Activated naive CD8-positive, alpha-beta T cell (primary cell): ENCODE results near the gene PLCG2.

Source experiments
- H3K27ac Mint-ChIP-seq: one replicate; pipeline ENCODE4 v1.8.0; 2021; ENCODE audit warnings: mixed read lengths
- H3K27me3 Mint-ChIP-seq: one replicate; pipeline ENCODE4 v1.8.0; 2021; ENCODE audit warnings: mixed read lengths
- H3K36me3 Mint-ChIP-seq: one replicate; pipeline ENCODE4 v1.8.0; 2021; ENCODE audit warnings: mixed read lengths
- H3K4me1 Mint-ChIP-seq: one replicate; pipeline ENCODE4 v1.8.0; 2021; ENCODE audit warnings: low read depth, mixed read lengths
- H3K4me3 Mint-ChIP-seq: one replicate; pipeline ENCODE4 v1.8.0; 2021; ENCODE audit warnings: mild to moderate bottlenecking, mixed read lengths
- H3K9me3 Mint-ChIP-seq: one replicate; pipeline ENCODE4 v1.8.0; 2021; ENCODE audit warnings: low read depth, mixed read lengths

Gene PLCG2

GRCh38 chr16:81852347-81852746 is 73.3 kb downstream of the PLCG2 start:
- Mint-ChIP-seq H3K27me3 (peaks cover 5% of the 10 kb centered on the region), H3K9me3 (no peaks in the 10 kb centered on the region), H3K4me1 (no peaks in the 10 kb centered on the region), H3K27ac (no peak overlapping the region), H3K4me3 (no peak overlapping the region), H3K36me3 (no peaks in the 10 kb centered on the region)

GRCh38 chr16:81855552-81856153 is 76.6 kb downstream of the PLCG2 start:
- no peak overlapping the region for H3K27ac Mint-ChIP-seq
- no peaks in the 10 kb centered on the region for H3K9me3 Mint-ChIP-seq
- no peak overlapping the region for H3K4me3 Mint-ChIP-seq
- peaks cover 5% of the 10 kb centered on the region for H3K27me3 Mint-ChIP-seq
- H3K36me3 Mint-ChIP-seq = no peaks in the 10 kb centered on the region
- H3K4me1 Mint-ChIP-seq = no peaks in the 10 kb centered on the region

GRCh38 chr16:81860287-81861266 is 81.5 kb downstream of the PLCG2 start:
- no peak overlapping the region for H3K27ac Mint-ChIP-seq
- no peak overlapping the region for H3K4me3 Mint-ChIP-seq
- H3K4me1 Mint-ChIP-seq = no peaks in the 10 kb centered on the region
- H3K9me3 Mint-ChIP-seq = no peaks in the 10 kb centered on the region
- no peaks in the 10 kb centered on the region for H3K36me3 Mint-ChIP-seq
- H3K27me3 Mint-ChIP-seq = peaks cover under 1% of the 10 kb centered on the region

- Mint-ChIP-seq H3K36me3 (no peaks in the 10 kb centered on the region), H3K27ac (no peak overlapping the region), H3K27me3 (no peaks in the 10 kb centered on the region), H3K9me3 (no peaks in the 10 kb centered on the region), H3K4me1 (no peaks in the 10 kb centered on the region), H3K4me3 (no peak overlapping the region)
Observed at GRCh38 chr16:81861503-81861902, 82.4 kb downstream of the PLCG2 start.

GRCh38 chr16:81861915-81862314 is 82.8 kb downstream of the PLCG2 start:
- Mint-ChIP-seq H3K27me3 (no peaks in the 10 kb centered on the region), H3K4me1 (no peaks in the 10 kb centered on the region), H3K4me3 (no peak overlapping the region), H3K9me3 (no peaks in the 10 kb centered on the region), H3K36me3 (no peaks in the 10 kb centered on the region), H3K27ac (no peak overlapping the region)

- H3K27me3 Mint-ChIP-seq = no peaks in the 10 kb centered on the region
- H3K4me1 Mint-ChIP-seq = no peaks in the 10 kb centered on the region
- H3K36me3 Mint-ChIP-seq = no peaks in the 10 kb centered on the region
- H3K9me3 Mint-ChIP-seq = no peaks in the 10 kb centered on the region
- H3K27ac Mint-ChIP-seq = no peak overlapping the region
- H3K4me3 Mint-ChIP-seq = no peak overlapping the region
Observed at GRCh38 chr16:81863630-81864352, 84.7 kb downstream of the PLCG2 start.

GRCh38 chr16:81864646-81865382 is 85.7 kb downstream of the PLCG2 start:
- Mint-ChIP-seq H3K4me1 (no peaks in the 10 kb centered on the region), H3K27ac (no peak overlapping the region), H3K4me3 (no peak overlapping the region)

GRCh38 chr16:81866820-81867440 is 87.8 kb downstream of the PLCG2 start:
- no peaks in the 10 kb centered on the region for H3K36me3 Mint-ChIP-seq
- H3K4me1 Mint-ChIP-seq = no peaks in the 10 kb centered on the region
- no peak overlapping the region for H3K4me3 Mint-ChIP-seq
- H3K9me3 Mint-ChIP-seq = no peaks in the 10 kb centered on the region
- no peak overlapping the region for H3K27ac Mint-ChIP-seq
- no peaks in the 10 kb centered on the region for H3K27me3 Mint-ChIP-seq

More at GRCh38 chr16:81864646-81865382, 85.7 kb downstream of the PLCG2 start:
- no peaks in the 10 kb centered on the region for H3K36me3 Mint-ChIP-seq
- no peaks in the 10 kb centered on the region for H3K27me3 Mint-ChIP-seq
- H3K9me3 Mint-ChIP-seq = no peaks in the 10 kb centered on the region

- no peaks in the 10 kb centered on the region for H3K9me3 Mint-ChIP-seq
- H3K4me1 Mint-ChIP-seq = peaks cover 1% of the 10 kb centered on the region
- H3K27ac Mint-ChIP-seq = no peak overlapping the region
- no peaks in the 10 kb centered on the region for H3K36me3 Mint-ChIP-seq
- H3K4me3 Mint-ChIP-seq = no peak overlapping the region
- H3K27me3 Mint-ChIP-seq = no peaks in the 10 kb centered on the region
Observed at GRCh38 chr16:81868057-81868748, 89.1 kb downstream of the PLCG2 start.

GRCh38 chr16:81869326-81869725 is 90.2 kb downstream of the PLCG2 start:
- Mint-ChIP-seq H3K36me3 (no peaks in the 10 kb centered on the region), H3K27ac (no peak overlapping the region), H3K27me3 (no peaks in the 10 kb centered on the region), H3K4me1 (peaks cover 7% of the 10 kb centered on the region), H3K4me3 (no peak overlapping the region), H3K9me3 (no peaks in the 10 kb centered on the region)

- Mint-ChIP-seq H3K9me3 (no peaks in the 10 kb centered on the region), H3K27me3 (no peaks in the 10 kb centered on the region), H3K36me3 (no peaks in the 10 kb centered on the region), H3K4me1 (peaks cover 7% of the 10 kb centered on the region), H3K27ac (no peak overlapping the region), H3K4me3 (no peak overlapping the region)
Observed at GRCh38 chr16:81873206-81873605, 94.1 kb downstream of the PLCG2 start.

- H3K36me3 Mint-ChIP-seq = no peaks in the 10 kb centered on the region
- no peaks in the 10 kb centered on the region for H3K9me3 Mint-ChIP-seq
- no peak overlapping the region for H3K27ac Mint-ChIP-seq
- no peaks in the 10 kb centered on the region for H3K27me3 Mint-ChIP-seq
- H3K4me1 Mint-ChIP-seq = peaks cover 7% of the 10 kb centered on the region
- no peak overlapping the region for H3K4me3 Mint-ChIP-seq
Observed at GRCh38 chr16:81873843-81874752, 95.0 kb downstream of the PLCG2 start.

GRCh38 chr16:81875461-81875860 is 96.4 kb downstream of the PLCG2 start:
- no peak overlapping the region for H3K27ac Mint-ChIP-seq
- no peaks in the 10 kb centered on the region for H3K9me3 Mint-ChIP-seq
- peaks cover 7% of the 10 kb centered on the region for H3K4me1 Mint-ChIP-seq
- no peaks in the 10 kb centered on the region for H3K27me3 Mint-ChIP-seq
- no peak overlapping the region for H3K4me3 Mint-ChIP-seq
- H3K36me3 Mint-ChIP-seq = no peaks in the 10 kb centered on the region
